ENCODE measurements around the gene GID4.

GID4 gene

GRCh38 chr17:18017958-18018357, 21.2 kb upstream of the GID4 start:
- no peak for DNase-seq

GRCh38 chr17:18018411-18018921, 20.7 kb upstream of the GID4 start:
- DNase-seq, result no peak

GRCh38 chr17:18019838-18020154, 19.4 kb upstream of the GID4 start:
- no peak for DNase-seq

- DNase-seq, result no peak
Observed at GRCh38 chr17:18020971-18021370, 18.2 kb upstream of the GID4 start.

- DNase-seq, result no peak
Observed at GRCh38 chr17:18021372-18021771, 17.8 kb upstream of the GID4 start.

- no peak for DNase-seq
Observed at GRCh38 chr17:18025241-18025944, 13.8 kb upstream of the GID4 start.

GRCh38 chr17:18025945-18026776, 13.0 kb upstream of the GID4 start:
- no peak for DNase-seq

- DNase-seq, result no peak
Observed at GRCh38 chr17:18027280-18027679, 11.9 kb upstream of the GID4 start.

GRCh38 chr17:18028114-18028951, 10.9 kb upstream of the GID4 start:
- no peak for DNase-seq

GRCh38 chr17:18028952-18029540, 10.2 kb upstream of the GID4 start:
- DNase-seq, result no peak

- DNase-seq, result no peak
Observed at GRCh38 chr17:18031955-18032354, 7.3 kb upstream of the GID4 start.

- no peak for DNase-seq
Observed at GRCh38 chr17:18033442-18034099, 5.6 kb upstream of the GID4 start.

- DNase-seq, result no peak
Observed at GRCh38 chr17:18035704-18036103, 3.5 kb upstream of the GID4 start.

GRCh38 chr17:18037486-18037885, 1.7 kb upstream of the GID4 start:
- no peak for DNase-seq

GRCh38 chr17:18038149-18038850, 908 bp upstream of the GID4 start:
- no peak for DNase-seq

GRCh38 chr17:18039535-18040260, 490 bp downstream of the GID4 start:
- DNase-seq, result peak; percentile 40

- DNase-seq, result no peak
Observed at GRCh38 chr17:18040261-18040858, 1.2 kb downstream of the GID4 start.

GRCh38 chr17:18041776-18042175, 2.6 kb downstream of the GID4 start:
- DNase-seq, result no peak

- DNase-seq, result no peak
Observed at GRCh38 chr17:18042983-18043382, 3.8 kb downstream of the GID4 start.

- no peak for DNase-seq
Observed at GRCh38 chr17:18043491-18043890, 4.3 kb downstream of the GID4 start.

- no peak for DNase-seq
Observed at GRCh38 chr17:18044609-18045008, 5.4 kb downstream of the GID4 start.
